Left ventricle myocardium inferior (tissue), 1 donor: ENCODE data around the gene FOXJ3. TPM values are rescaled to one million over a fixed set of nuclear protein-coding genes. Genes with fewer than 3 reads are reported as not detected.
A peak's percentile ranks its signal among the peaks of the same experiment; 100 is the strongest.

Experiments used
- DNase-seq: peaks from one replicate; pipeline ENCODE4 v3.0.0-alpha.2; 2020
- H3K27ac ChIP-seq: fragments of 200-600 bp; replicated peaks from 2 replicates; pipeline ENCODE4 v1.8.0; 2021
- H3K27me3 ChIP-seq: fragments of 200-600 bp; 2 replicates; pipeline ENCODE4 v1.8.0; 2021; ENCODE audit warnings: low read depth
- H3K36me3 ChIP-seq: fragments of 200-600 bp; 2 replicates; pipeline ENCODE4 v1.8.0; 2021
- H3K4me1 ChIP-seq: fragments of 200-600 bp; 2 replicates; pipeline ENCODE4 v1.8.0; 2021
- H3K4me3 ChIP-seq: fragments of 200-600 bp; 2 replicates; pipeline ENCODE4 v1.8.0; 2021; ENCODE audit warnings: mild to moderate bottlenecking, moderate library complexity
- H3K9me3 ChIP-seq: fragments of 200-600 bp; replicated peaks from 2 replicates; pipeline ENCODE4 v1.8.0; 2021
- CTCF ChIP-seq: fragments of 200-600 bp; IDR thresholded peaks from 2 replicates; pipeline ENCODE4 v1.8.0; 2021; ENCODE audit warnings: antibody characterized with exemption, mild to moderate bottlenecking, borderline replicate concordance
- intact Hi-C: fragments of 100-400 bp; cut with micrococcal nuclease; formaldehyde crosslinking; loops from one replicate; pipeline ENCODE4 v1.11.0; 2022
- total RNA-seq: library from RNA; stranded (reverse); fragmentation: NEBNext Ultra II Directional; extraction: Animal tissue kit (Norgen Biotek cat#: 25700); gene quantifications from one replicate; pipeline ENCODE4 v1.2.1, GENCODE V29; 2021
- donor health status: DM: no; HTN: yes; CAD: no; lungs with severe emphysema.

Gene FOXJ3
- total RNA-seq, 1 donor from 2014 or later: 40.7 TPM

DNA sequence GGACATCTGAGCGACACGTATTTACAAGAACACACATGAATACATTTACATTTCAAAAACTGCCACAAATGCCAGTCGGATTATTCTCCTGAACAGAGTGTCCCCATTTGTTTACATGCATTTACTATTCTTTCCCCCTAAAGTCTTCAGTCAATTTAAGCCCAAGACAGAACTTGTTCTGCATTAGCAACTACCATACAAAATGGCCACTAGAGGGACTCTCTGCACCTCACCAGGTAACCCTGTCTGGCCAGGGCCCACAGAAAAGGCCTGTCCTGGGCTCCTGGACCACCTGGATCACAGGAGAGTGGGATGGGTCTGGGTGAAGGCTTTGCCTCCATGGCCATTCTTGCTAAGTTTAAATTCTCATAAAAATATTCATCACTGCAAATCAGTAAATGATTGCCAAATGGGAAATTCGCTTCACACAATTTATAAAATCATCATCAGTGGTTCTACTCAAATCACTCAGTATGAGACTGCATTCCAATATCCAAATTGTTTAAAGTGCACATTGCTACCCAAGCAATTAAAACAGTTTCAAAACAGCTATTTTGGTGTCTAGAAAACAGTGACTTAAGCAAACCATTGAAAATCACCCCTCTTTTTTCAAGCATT lies 158.0 kb downstream of the FOXJ3 start:
- DNase-seq: no peak
- no peaks in the 10 kb centered on the region for H3K27me3 ChIP-seq
- intact Hi-C loops: no loop called here
- TF ChIP-seq CTCF: peak; percentile 79
- H3K27ac ChIP-seq: no peak overlapping the region
- peaks cover 15% of the 10 kb centered on the region for H3K36me3 ChIP-seq
- no peak overlapping the region for H3K4me3 ChIP-seq
- H3K9me3 ChIP-seq: no peaks in the 10 kb centered on the region
- peaks cover 52% of the 10 kb centered on the region for H3K4me1 ChIP-seq

GRCh38 chr1:42175314-42176054 lies 159.6 kb downstream of the FOXJ3 start:
- Histone ChIP-seq H3K4me1 (peaks cover 67% of the 10 kb centered on the region), H3K36me3 (peaks cover 4% of the 10 kb centered on the region), H3K27ac (peak overlapping the region; percentile 95), H3K4me3 (no peak overlapping the region), H3K9me3 (no peaks in the 10 kb centered on the region), H3K27me3 (no peaks in the 10 kb centered on the region)
- DNase-seq: no peak
- intact Hi-C loops: no loop called here
- TF ChIP-seq CTCF: no peak

DNA sequence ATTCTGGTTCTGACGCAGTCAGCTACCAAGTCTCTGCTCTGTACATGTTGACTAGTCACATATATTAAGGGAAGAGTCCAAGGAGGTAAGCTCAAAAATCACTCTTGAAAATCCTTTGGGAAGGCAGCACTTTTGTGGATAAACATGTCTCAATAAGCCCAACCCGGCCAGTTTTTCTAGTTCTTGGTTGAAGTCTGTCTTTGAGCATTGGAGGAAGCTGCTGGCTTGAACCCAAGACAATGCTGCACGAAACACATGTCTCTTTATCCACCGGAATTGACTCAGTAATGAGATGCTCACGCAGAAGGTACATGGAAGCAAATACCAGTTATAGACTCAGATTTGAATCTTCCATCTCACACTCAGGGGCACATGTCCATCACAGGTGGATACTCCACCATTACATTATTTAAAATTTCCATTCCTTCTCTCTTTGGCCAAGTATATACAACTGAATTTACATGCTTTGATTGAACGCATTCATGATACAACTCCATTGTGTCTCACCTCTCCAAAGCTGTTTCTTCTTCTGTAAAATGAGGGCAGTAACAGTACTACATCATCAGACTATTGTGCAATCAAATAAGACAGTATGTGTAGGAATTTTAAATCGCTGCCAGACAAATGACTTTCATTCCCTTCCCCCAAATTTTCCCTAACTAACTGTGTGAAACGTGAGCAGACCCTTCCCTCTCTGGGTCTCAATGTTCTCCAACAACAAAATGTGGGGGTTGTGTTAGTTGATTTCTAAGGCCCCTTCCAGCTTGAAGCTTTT lies 160.9 kb downstream of the FOXJ3 start:
- intact Hi-C loops: no loop called here
- Histone ChIP-seq H3K4me3 (no peak overlapping the region), H3K4me1 (peaks cover 56% of the 10 kb centered on the region), H3K27me3 (no peaks in the 10 kb centered on the region), H3K27ac (peak overlapping the region; percentile 95), H3K36me3 (peaks cover 3% of the 10 kb centered on the region), H3K9me3 (no peaks in the 10 kb centered on the region)
- no peak for TF ChIP-seq CTCF
- no peak for DNase-seq

DNA sequence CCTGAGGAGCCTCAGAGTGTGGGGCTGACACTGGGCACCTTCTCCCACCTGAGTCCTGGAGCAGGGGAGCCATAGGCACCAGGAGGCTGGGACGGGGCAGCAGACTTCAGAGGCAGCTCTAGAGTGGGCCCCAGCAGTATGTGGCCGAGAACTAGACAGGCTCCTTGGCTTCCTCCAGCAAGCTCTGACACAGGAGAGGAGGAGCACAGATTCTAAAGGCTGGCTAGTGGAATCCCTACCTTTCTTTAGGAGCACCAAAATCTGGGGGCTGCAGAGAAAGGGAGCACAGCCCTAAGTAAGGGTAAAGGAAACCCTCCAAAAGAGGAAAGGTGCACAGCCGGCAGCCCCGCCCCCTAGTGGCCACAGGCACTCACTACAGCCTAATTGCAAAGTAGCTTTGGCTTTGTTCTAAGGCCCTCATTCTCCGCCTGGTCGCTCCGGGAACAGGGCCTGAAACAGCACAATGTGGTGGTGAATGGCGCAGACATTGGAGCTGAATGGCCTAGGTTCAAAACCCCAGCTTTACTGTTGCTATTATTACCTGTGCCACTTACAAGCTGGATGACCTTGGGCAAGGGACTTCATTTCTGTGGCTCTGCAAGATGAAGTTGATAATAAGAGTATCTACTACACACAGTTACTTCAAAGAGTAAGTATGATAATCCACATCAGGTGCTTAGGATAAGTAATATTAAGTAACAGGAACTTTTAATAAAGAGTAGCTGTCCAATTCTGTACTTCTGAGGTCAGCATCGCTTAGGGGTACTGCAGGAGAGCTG lies 161.7 kb downstream of the FOXJ3 start:
- Histone ChIP-seq H3K4me3 (no peak overlapping the region), H3K36me3 (no peaks in the 10 kb centered on the region), H3K27ac (peak overlapping the region; percentile 95), H3K27me3 (no peaks in the 10 kb centered on the region), H3K9me3 (no peaks in the 10 kb centered on the region), H3K4me1 (peaks cover 52% of the 10 kb centered on the region)
- intact Hi-C loops: no loop called here
- DNase-seq: peak; percentile 70
- peak; percentile 97 for TF ChIP-seq CTCF
